GM19397 (cell line): Measurements from ENCODE around the gene HOXD3.

Source experiments
- ATAC-seq: cut with Tn5 transposase; IDR thresholded peaks from one replicate; pipeline ENCODE4 v1.9.1; 2021; ENCODE audit warnings: mild to moderate bottlenecking, moderate library complexity; ENCODE audit not compliant: unreplicated experiment

The HOXD3 gene

DNA sequence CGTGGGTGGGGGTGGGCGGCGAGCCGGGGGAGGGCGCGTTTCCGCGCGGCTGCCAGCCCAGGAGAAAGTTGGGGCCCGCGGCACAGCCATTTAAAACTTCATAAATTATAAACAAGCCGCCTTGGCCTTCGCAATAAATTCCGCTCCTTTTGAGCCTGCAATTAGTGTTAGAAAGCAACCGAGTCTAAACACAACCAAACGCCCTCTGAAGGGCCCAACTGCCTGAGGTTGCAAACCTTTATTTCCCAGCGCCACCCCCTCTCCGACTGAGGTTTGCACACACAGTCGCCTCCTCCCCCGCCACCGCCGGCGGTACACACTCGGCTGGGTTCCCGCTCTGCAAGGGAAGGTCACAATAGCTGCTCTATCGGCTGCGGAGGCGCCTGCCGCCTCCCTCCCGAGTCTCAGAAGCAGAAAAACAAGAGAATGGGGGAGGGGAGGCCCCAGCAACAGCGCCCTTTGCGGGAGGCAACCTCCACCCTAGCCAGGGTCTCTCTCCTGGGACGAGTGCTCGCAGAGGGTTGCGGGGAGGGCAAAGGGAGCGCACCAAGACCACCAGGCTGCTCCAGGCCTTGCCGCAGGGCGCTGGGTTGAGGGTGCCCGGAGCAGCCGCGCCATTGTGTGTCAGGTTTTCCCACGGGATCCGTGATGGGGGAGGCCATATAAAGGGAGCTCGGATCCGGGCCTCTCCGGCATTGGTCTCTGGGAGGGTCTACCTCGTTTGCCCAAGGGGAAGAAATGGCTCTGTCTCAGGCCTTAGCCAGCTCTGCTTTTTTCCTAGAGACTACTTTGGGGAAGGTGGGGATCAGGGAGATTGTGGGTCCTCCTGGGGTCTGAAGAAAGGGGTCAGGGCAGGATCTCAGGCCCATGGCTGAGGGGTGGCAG, 18.0 kb downstream of the HOXD3 start:
- ATAC-seq: no peak

- no peak for ATAC-seq
Measured at GRCh38 chr2:176175709-176176607, 18.9 kb downstream of the HOXD3 start.

- no peak for ATAC-seq
Measured at GRCh38 chr2:176177580-176178037, 20.5 kb downstream of the HOXD3 start.

GRCh38 chr2:176178038-176178756, 21.1 kb downstream of the HOXD3 start:
- no peak for ATAC-seq

GRCh38 chr2:176178757-176179295, 21.7 kb downstream of the HOXD3 start:
- ATAC-seq: no peak

- no peak for ATAC-seq
Measured at GRCh38 chr2:176181551-176181950, 24.4 kb downstream of the HOXD3 start.

DNA sequence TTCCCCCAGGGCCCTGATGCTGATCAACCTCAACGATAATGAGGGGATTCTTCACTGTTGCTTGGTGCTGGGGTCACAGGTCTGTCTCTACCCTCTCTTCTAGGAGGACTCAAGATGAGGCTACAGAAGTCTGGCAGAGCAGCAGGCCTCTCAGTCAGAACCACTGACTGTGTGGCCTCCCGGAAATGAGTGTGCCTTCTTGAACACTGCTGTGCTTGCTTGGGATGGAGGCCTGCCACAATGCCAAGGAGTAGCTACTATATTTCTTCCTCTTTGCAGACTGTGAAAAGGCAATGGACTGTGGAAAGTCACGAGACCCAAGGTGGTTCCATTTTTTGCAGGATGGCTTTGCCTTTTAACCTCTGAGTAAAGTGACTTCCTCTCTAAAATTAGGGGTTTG, 25.6 kb downstream of the HOXD3 start:
- no peak for ATAC-seq

DNA sequence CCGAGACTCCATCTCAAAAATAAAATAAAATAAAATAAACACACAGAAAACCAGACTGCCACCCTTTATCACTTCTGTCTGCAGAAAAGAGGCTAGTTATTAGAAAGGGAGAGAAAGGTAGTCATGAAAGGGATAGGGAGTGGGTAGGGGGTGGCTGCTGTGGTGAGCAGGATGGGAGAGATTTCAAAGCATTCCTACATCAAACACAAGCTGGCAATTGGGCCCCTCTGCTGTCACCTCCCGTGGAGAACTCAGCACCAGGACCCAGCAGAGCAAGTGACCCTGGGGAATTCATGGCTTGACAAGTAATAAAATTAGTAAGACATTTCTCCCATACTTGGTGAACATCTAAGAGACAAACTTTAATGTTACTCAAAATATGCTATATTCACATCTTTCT, 27.6 kb downstream of the HOXD3 start:
- ATAC-seq: no peak

GRCh38 chr2:176186024-176186423, 28.9 kb downstream of the HOXD3 start:
- no peak for ATAC-seq

DNA sequence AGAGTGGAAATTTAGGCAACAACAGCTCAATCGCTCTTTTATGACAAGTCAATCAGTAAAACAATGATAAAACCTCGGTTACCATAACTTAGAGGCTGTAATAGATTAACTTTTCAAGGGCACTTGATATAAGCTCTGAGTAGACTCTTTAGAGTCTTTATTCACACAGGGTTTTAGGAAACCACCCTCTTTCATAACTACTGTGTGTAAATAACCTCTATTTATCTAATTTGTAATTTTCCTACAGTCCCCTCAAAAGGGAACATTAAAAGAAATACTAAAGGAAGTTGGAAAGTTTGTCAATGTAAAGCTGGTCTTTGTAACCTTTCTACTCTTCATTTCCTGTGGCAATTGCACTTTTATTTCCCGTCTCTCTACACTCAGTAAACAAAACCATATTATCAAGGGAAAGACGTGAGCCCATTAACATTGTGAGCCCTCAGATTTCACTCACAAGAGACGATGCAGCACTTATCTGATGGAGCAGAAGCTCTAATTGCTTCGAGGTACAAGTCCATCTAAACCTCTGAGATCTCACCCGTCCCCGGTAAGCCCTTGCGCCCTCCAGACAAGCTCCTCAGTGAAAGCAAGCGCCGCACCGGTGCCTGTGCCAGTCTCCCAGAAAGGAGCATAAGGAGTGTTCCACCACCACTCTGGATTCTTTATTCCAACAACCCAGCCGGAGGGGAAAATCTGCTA, 30.2 kb downstream of the HOXD3 start:
- no peak for ATAC-seq

GRCh38 chr2:176187899-176188773, 31.0 kb downstream of the HOXD3 start, which contains the start of gene HOXD1:
HOXD1 (plus strand) TSS chr2:176188668; CDS start chr2:176188802, 134 bp downstream.
- no peak for ATAC-seq

DNA sequence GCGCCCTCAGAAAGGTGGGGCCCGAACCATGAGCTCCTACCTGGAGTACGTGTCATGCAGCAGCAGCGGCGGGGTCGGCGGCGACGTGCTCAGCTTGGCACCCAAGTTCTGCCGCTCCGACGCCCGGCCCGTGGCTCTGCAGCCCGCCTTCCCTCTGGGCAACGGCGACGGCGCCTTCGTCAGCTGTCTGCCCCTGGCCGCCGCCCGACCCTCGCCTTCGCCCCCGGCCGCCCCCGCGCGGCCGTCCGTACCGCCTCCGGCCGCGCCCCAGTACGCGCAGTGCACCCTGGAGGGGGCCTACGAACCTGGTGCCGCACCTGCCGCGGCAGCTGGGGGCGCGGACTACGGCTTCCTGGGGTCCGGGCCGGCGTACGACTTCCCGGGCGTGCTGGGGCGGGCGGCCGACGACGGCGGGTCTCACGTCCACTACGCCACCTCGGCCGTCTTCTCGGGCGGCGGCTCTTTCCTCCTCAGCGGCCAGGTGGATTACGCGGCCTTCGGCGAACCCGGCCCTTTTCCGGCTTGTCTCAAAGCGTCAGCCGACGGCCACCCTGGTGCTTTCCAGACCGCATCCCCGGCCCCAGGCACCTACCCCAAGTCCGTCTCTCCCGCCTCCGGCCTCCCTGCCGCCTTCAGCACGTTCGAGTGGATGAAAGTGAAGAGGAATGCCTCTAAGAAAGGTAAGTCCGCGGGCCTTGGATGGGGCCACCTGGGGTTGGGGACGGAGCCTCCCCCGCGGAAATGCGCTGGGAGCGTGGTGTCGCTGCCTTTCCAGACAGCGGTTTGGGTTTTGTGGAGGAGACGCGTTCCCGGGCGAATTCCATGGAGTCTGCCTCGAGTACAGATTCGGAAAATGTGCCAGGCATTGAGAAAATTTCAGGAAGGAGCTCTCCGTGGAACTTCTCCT, 31.9 kb downstream of the HOXD3 start:
- ATAC-seq: no peak

- no peak for ATAC-seq
Measured at GRCh38 chr2:176189681-176190641, 32.9 kb downstream of the HOXD3 start.

- no peak for ATAC-seq
Measured at GRCh38 chr2:176192351-176192750, 35.2 kb downstream of the HOXD3 start.

DNA sequence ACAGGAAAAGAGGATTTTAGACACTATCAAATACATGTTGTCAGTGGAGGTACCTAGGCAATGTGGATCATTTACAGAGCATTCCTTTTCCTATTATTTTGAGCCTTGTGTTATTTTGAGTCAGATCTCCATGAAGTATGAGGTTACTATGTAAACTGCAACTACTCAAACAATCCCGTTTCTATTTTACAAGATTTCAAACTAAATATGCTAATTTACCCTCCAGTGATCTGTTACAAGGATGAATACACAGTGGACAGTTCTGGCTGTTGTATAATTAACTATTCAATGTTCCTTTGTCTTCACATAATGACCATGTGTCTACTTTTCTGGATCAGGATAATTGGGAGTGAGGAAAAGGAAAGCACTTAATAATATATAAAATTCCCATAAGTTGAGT, 35.9 kb downstream of the HOXD3 start:
- ATAC-seq: no peak

- ATAC-seq: no peak
Measured at GRCh38 chr2:176199902-176200301, 42.8 kb downstream of the HOXD3 start.

GRCh38 chr2:176200971-176201370, 43.9 kb downstream of the HOXD3 start:
- ATAC-seq: no peak
